ENCODE results near the gene WWOX.

Gene WWOX

DNA sequence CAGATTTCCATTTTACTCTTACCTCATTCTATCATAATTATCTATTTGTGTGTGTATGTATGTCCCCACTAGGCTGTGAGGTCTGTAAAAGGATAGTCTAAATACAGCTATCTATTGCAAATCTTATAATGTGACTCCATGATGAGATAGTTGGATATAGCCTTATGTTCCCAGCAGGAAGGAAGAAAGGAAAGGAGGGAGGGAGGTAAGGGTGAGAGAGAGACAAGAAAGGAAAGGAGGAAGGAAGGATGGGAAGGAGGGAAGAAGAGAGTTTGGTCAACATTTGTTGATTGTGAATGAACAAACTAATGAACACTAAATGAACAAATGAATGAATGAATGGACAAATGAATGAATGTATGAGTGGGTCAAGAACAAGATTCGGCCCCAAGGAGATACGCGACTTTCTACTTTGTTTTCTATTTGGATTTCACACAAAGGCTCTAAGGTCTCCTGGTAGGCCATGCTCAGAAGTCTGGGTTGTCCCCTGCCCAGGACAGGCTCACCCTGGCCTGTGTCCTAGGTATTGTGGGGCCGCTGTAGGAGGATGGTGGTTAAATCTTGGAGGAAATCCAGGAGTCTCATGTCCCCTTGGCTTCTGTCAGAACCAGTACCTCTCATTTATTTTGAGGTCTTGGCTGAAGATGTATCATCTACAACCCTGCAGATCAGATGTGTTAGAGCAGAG, 195.2 kb downstream of the WWOX start:
- Histone ChIP-seq H3K36me3 (no peaks in the 10 kb centered on the region), H3K9me3 (no peaks in the 10 kb centered on the region), H3K4me3 (ENCODE audit: low read depth in 1 of 2, low read length in 1 of 2) (no peak overlapping the region), H3K27ac (no peak overlapping the region), H3K4me1 (ENCODE audit: control insufficient read depth in 1 of 2, insufficient read depth in 1 of 2, low read depth in 1 of 2, low read length in 1 of 2) (no peaks in the 10 kb centered on the region), H3K27me3 (no peaks in the 10 kb centered on the region)
- TF ChIP-seq, protein P1, sequence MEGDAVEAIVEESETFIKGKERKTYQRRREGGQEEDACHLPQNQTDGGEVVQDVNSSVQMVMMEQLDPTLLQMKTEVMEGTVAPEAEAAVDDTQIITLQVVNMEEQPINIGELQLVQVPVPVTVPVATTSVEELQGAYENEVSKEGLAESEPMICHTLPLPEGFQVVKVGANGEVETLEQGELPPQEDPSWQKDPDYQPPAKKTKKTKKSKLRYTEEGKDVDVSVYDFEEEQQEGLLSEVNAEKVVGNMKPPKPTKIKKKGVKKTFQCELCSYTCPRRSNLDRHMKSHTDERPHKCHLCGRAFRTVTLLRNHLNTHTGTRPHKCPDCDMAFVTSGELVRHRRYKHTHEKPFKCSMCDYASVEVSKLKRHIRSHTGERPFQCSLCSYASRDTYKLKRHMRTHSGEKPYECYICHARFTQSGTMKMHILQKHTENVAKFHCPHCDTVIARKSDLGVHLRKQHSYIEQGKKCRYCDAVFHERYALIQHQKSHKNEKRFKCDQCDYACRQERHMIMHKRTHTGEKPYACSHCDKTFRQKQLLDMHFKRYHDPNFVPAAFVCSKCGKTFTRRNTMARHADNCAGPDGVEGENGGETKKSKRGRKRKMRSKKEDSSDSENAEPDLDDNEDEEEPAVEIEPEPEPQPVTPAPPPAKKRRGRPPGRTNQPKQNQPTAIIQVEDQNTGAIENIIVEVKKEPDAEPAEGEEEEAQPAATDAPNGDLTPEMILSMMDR (IDR thresholded peaks at IDR 0.05) = no peak

GRCh38 chr16:78297066-78297666, 197.7 kb downstream of the WWOX start:
- H3K27ac ChIP-seq = no peak overlapping the region
- TF ChIP-seq, protein P1 (IDR thresholded peaks at IDR 0.05) = no peak
- no peaks in the 10 kb centered on the region for H3K36me3 ChIP-seq
- no peak overlapping the region for H3K4me3 ChIP-seq (ENCODE audit: low read depth in 1 of 2, low read length in 1 of 2)
- H3K9me3 ChIP-seq = no peaks in the 10 kb centered on the region
- H3K4me1 ChIP-seq (ENCODE audit: control insufficient read depth in 1 of 2, insufficient read depth in 1 of 2, low read depth in 1 of 2, low read length in 1 of 2) = no peaks in the 10 kb centered on the region
- no peaks in the 10 kb centered on the region for H3K27me3 ChIP-seq

- Histone ChIP-seq H3K4me1 (ENCODE audit: control insufficient read depth in 1 of 2, insufficient read depth in 1 of 2, low read depth in 1 of 2, low read length in 1 of 2) (no peaks in the 10 kb centered on the region), H3K36me3 (no peaks in the 10 kb centered on the region), H3K27ac (no peak overlapping the region), H3K9me3 (no peaks in the 10 kb centered on the region), H3K4me3 (ENCODE audit: low read depth in 1 of 2, low read length in 1 of 2) (no peak overlapping the region), H3K27me3 (no peaks in the 10 kb centered on the region)
- TF ChIP-seq, protein P1 (IDR thresholded peaks at IDR 0.05) = no peak
Observed at GRCh38 chr16:78298986-78299385, 199.5 kb downstream of the WWOX start.

- H3K36me3 ChIP-seq = no peaks in the 10 kb centered on the region
- H3K4me1 ChIP-seq (ENCODE audit: control insufficient read depth in 1 of 2, insufficient read depth in 1 of 2, low read depth in 1 of 2, low read length in 1 of 2) = no peaks in the 10 kb centered on the region
- H3K27me3 ChIP-seq = no peaks in the 10 kb centered on the region
- TF ChIP-seq, protein P1 (IDR thresholded peaks at IDR 0.05) = no peak
- no peaks in the 10 kb centered on the region for H3K9me3 ChIP-seq
- H3K4me3 ChIP-seq (ENCODE audit: low read depth in 1 of 2, low read length in 1 of 2) = no peak overlapping the region
- H3K27ac ChIP-seq = no peak overlapping the region
Observed at GRCh38 chr16:78300469-78300868, 201.0 kb downstream of the WWOX start.

- Histone ChIP-seq H3K27ac (no peak overlapping the region), H3K36me3 (no peaks in the 10 kb centered on the region), H3K4me1 (ENCODE audit: control insufficient read depth in 1 of 2, insufficient read depth in 1 of 2, low read depth in 1 of 2, low read length in 1 of 2) (no peaks in the 10 kb centered on the region), H3K4me3 (ENCODE audit: low read depth in 1 of 2, low read length in 1 of 2) (no peak overlapping the region), H3K9me3 (no peaks in the 10 kb centered on the region), H3K27me3 (no peaks in the 10 kb centered on the region)
- TF ChIP-seq, protein P1 (IDR thresholded peaks at IDR 0.05) = no peak
Observed at GRCh38 chr16:78303946-78304345, 204.5 kb downstream of the WWOX start.
